ENCODE data around the gene EEF1AKMT1.

DNA sequence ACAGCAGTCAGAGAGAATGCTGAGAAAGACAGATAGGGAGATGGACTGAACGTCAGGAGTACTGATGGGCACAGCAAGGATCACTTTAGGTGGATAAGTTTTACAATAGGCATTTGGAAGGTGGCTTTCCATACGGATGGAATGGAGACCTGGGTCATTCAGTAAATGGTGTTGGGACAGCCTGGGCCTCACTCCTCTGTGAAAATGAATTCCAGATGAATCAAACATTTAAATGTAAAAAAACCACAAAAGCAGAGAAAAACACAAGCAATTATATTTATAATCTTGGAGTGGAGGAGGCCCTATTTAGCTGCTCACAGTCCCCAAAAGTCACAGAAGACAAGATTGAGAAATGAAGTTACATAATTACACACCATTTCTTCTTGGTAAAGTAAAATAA lies 65.5 kb downstream of the EEF1AKMT1 start:
- no peak for TF ChIP-seq EZH2 (IDR thresholded peaks at IDR 0.05)
- TF ChIP-seq MAX (IDR thresholded peaks at IDR 0.05) = no peak
- no peak for TF ChIP-seq CTCF (IDR thresholded peaks at IDR 0.05 in 2 of 3, conservative IDR thresholded peaks at IDR 0.05 in 1 of 3; ENCODE audit: borderline replicate concordance in 1 of 3, insufficient read depth in 1 of 3, low read depth in 2 of 3, low read length in 2 of 3)
- TF ChIP-seq POLR2AphosphoS5 (IDR thresholded peaks at IDR 0.05; ENCODE audit: low read depth, low read length) = no peak
- TF ChIP-seq POLR2A (IDR thresholded peaks at IDR 0.05; ENCODE audit: borderline replicate concordance, extremely low read depth, insufficient read depth, insufficient read length) = no peak
- no peak for TF ChIP-seq RAD21 (IDR thresholded peaks at IDR 0.05; ENCODE audit: low read depth)
- no peak for TF ChIP-seq FOSL1 (IDR thresholded peaks at IDR 0.05; ENCODE audit: low read depth)
- no peak for TF ChIP-seq EZH2phosphoT487 (IDR thresholded peaks at IDR 0.05; ENCODE audit: borderline replicate concordance)
- no peak for TF ChIP-seq REST (IDR thresholded peaks at IDR 0.05; ENCODE audit: low read depth)
